ENCODE results near the gene SH3GL3.
A peak's percentile ranks its signal among the peaks of the same experiment; 100 is the strongest.

SH3GL3 gene

DNA sequence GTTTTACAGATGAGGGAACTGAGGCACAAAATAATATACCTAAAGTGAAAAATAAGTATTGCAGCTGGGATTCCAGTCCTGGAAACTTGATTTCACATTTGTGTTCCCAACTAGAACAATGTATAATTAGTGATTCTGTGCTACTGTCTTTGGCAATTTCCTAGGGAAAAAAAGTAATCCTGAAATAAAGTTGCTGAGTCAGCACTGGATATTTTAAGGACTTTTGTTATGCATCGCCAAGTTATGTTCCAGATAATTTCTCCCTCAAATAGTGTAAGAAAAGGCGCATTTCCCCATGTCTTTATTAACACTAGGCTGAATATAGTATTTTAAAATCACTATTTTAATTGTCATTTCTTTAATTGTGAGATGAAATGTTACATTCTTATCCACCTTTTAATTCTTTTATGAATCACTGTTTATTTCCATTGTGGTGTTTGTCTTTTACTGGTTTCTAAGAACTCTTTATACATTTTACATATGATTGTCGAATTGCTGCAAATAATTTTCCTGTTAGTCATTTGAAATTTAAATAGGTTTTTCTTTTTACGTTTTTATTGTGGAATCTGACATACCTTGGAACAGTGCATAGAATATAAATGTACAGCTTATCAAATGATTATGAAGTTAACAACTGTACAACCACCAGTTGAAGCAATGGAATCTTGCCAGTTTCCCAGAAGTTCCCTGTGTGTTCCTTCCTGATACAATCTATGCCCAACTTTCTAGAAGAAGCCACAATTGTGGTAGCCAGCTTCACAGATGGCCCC lies 56.6 kb downstream of the SH3GL3 start:
- DNase-seq: no peak

DNA sequence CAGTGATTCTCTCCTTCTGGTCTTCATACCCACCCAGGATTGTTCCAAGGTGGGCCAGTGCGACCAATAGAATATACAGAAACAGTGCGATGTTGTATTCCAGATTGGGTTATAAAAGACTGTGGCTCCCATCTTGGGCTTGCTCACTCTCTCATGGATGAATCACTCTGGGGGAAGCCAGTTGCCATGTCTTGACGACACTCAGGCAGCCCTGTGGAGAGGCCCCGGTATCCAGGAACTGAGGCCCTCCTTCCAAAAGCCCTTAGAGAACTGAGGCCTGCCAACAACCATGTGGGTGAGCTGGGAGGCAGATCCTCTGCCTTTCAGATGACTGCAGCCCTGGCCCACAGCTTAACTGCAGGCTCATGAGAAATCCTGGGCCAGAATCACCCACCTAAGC lies 57.2 kb downstream of the SH3GL3 start:
- DNase-seq: no peak

DNA sequence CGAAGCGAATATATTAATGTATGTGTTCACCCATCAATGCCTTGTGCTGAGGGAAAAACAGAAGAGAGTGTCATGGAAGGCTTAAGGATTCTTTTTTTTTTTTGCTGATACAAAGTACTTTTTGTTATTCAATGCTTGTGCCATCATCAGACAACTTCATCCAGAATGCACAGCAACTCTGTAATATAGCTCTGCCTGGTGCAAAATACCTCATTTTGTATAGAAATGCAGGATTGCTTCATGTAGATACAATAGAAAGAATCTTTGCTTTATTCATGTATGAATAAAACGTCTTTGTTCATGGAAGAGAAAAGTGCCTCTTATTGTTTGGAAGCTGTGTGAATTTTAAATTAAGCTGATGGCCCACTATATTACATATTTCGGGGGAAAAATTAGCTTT lies 62.9 kb downstream of the SH3GL3 start:
- DNase-seq: no peak

DNA sequence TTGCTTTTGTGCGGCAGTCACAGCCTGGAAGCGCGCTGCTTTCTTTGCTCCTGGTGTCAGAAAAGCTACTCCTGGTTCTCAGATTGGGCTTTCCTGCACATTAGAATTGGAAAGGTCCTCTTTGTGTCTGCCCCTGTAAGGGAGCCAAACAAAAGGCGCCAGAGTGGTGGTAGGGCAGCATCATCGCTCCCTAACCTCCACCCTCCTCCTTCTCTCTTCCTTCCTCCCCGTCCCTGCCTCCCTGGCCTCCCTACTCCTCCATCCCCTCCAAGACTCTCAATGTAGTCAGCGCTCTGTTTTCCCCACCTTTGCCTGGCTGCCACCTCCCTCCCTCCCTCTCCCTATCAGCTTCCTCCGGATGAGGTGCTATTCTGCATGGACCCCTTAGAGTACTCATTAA lies 65.3 kb downstream of the SH3GL3 start:
- no peak for DNase-seq

DNA sequence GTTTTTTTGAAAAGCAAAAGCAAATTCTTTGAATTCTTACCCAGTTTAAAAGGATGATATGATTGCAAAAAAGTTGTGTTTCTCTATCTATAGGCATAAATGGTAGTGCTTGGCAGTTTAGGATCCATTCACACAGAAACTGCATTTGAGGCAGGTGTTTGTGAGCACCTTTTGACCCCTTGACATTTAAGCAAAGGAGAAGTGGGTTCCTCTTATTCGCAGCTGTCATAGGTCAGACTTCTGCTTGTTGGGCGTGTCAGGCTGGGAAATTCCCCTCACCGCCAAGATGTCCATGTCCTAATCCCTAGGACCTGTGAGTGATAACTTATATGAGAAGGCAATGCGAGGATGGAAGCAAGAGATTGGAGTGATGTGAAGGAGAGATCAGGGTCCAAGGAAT lies 67.4 kb downstream of the SH3GL3 start:
- no peak for DNase-seq

DNA sequence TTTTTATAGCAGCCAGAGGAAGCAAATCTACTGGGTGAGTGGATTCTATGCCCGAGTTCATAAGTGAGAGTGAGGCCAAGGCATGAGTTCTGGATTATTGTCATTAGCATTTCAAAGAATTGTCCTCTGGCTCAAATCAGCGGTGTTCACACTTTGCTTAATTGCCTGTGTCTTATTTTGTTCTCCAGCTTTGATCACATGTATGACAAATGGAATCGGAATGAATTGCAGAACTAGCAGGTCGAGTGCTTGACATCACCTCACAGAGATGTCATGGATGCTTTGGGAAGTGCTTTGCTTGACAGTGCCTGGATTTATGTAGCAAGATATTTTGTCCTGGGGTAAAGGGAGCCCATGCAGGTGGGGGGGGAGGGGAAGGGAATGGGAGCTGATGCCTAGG lies 68.0 kb downstream of the SH3GL3 start:
- no peak for DNase-seq

DNA sequence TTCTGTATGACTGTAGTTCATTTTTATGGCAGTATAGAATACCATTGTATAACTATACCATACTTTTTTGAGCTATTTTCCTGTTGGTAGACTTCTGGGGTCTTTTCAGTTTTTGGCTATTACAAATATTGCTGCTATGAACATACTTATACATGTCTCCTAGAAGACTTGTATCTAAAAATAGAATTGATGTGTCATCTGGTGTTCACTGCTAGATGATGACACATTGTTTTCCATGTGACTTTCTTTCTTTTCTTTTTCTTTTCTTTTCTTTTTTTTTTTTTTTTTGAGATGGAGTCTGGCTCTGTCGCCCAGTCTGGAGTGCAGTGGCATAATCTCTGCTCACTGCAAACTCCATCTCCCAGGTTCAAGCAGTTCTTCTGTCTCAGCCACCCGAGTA lies 69.8 kb downstream of the SH3GL3 start:
- no peak for DNase-seq

DNA sequence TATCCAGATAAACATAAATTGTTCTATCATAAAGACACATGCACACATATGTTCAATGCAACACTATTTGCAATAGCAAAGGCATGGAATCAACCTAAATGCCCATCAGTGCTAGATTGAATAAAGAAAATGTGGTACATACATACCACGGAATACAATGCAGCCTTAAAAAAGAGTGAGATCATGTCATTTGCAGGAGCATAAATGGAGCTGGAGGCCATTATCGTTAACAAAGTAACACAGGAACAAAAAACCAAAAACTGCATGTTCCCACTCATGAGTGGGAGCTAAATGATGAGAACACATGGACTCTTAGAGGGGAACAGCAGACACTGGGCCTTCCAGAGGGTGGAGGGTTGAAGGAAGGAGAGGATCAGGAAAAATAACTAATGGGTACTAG lies 79.2 kb downstream of the SH3GL3 start:
- no peak for DNase-seq

DNA sequence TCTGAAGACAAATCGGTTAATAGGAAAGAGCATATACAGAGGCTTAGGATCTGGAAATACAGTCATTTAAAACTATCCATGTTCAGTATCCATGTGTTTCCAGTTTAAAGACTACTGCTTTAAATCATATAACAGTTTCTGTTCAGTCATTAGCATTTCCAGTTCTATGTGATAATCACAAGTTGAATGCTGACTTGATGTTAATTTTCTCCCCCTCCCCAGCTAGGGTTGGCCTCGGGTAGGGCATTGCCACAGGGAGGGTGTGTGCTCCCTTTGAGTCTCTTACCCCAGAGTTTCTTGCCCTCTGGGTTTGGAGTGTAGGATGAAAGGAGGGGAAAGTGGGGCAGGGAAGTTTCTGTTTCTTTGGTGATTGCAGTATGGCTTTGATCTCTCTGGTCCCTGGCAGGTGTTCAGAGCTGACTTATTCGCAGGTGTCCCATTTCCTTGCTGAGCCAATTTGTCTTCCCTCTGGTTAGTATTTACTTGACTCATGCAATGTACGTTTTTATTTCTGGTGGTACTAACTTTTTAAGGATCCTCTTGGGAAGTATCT lies 86.3 kb downstream of the SH3GL3 start:
- DNase-seq: no peak

DNA sequence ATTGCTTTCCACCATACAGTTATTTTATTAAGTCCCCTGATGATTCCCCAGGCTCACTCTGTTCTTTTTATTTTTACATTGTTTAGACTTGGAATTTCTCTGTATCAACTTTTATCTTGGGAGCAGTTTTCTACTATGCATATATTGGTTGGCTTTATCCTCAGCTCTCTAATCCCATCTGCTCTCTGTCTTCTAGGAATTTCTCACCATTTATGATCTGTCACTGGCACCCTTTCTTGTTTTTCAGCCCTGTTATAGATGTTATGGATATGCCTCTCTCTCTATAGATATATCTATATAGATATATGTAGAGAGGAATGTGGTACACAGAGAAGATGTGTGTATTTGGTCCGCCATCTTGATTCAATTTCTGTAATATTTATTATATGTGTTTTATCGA lies 90.5 kb downstream of the SH3GL3 start:
- DNase-seq: no peak

DNA sequence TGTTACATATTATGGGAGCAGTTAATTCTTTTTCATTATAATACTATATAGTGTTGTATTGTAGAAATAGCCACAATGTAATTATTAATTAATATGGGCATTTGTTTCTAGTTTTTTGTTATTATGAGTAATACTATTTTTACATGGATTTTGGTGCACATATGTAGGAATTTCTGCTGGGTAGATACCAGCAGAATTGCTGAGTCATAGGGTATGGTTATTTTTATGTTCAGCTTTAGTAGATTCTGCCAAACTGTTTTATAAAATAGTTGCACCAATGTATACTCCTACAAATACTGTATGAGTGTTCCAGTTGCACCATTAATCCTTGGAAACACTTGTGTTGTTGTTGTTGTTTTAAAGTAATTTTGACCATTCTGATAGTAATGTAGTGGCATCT lies 91.5 kb downstream of the SH3GL3 start:
- DNase-seq: no peak

DNA sequence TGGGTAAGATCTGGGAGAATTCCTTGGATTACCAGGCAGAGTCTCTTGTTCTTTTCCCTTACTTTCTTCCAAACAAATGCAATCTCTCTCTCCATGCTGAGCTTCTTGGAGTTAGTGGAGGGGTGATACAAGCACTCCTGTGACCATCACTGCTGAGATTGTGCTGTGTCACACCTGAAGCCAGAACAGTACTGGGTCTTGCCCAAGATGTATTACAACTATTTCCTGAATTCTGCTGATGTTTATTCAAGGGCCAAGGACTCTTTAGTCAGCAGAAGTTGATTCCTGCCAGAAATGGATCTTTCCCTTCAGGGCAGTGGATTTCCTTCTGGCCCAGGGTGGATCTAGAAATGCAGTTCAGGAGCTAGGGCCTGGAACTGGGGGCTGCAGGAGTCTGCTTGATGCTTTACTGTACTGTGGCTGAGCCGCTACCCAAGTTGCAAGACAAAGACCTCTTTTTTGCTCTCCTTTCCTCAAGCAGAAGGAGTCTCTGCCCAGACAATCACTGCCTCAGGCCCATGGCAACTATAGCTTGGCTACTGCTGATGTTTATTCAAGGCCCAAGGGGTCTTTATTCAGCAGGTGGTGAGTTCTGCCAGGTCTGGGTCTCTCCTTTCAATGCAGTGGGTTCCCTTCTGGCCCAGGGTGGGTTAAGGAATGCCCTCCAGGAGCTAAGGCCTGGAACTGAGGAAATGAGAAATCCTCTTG lies 98.8 kb downstream of the SH3GL3 start:
- no peak for DNase-seq

DNA sequence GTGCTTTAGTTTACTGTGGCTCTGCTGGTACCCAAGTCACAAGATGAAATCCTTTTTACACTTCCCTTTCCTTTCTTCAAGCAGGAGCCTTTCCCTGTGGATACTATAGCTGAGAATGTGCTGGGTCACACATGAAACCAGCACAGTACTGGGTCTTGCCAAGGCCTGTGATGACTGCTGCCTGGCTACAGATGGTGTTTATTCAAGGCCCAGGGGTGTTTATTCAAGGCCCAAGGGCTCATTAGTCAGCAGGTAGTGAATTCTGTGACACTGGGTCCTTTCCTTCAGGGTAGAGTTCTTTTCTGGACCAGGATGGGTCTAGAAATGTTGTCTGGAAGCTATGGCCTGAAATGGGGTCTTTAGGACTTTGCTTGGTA lies 99.4 kb downstream of the SH3GL3 start:
- DNase-seq: no peak

DNA sequence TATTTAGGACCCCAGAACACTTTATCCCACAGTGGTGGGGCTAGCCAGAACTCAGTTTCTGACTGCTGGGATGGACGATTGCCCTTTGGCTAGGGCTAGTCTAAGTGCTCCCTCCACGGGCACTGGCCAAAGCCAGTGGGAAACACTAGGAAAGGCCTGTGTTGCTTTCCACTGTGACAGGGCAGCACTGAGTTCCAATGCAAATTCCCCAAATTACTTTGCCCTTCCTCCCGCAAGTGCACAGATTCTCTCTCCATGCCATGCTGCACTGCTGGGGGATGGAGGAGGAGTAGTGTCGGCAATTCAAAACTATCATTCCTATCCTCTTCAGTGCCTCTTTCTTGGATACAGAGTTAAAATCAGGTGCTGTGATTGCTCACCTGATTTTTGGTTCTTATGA lies 100.0 kb downstream of the SH3GL3 start:
- DNase-seq: no peak

DNA sequence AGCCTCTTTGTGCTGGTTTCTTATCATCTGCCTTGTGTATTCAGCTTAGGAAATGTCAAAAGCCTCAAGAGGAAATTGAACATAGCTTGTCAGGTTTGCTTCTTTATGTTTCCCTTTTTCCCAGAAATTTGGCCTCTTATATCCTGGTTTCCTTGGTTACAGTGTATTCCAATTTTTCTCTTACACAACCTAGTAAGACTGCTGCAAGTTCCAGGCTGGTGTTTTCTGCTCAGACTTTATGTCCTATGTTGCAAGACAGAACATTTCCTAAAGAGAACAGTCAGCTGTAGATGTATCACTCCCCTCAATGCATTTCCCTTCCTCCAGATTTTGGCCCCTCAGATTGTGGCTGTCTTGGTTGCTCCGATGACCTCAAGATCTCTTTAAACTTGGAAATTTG lies 102.5 kb downstream of the SH3GL3 start:
- DNase-seq: no peak

DNA sequence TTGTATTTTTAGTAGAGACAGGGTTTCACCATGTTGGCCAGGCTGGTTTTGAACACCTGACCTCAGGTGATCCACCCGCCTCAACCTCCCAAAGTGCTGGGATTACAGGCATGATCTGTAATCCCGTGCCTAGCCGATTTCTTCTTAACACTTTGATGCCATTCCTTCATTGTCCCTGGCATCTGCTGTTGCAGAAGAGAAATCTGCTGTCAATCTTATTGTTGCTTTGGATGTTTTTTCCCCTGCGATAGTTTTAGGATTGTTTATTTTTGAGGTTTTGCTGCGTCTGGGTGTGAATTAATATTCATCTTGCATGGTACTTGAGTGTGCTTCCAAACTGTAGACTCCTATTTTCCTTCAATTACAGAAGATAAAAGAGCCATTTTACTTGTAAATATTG lies 107.4 kb downstream of the SH3GL3 start:
- no peak for DNase-seq

DNA sequence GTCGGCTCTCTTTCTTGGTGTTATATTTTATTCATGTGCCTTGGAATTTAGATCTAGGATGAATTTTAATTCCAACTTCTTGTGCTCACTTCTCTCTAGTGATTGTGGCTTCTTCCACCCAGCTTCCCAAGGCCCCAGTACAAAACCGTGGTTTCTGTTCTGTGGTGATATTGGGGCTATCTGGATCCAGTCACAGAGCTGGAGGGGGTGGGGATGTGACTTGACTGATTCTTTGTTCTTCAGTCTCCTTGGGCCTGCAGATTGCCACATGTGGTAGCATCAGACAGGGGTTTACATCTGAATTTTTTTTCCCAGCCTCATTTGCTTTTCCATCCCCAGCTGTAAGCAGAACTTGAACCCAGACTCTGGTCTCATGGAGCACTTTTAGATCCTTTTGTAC lies 108.2 kb downstream of the SH3GL3 start:
- no peak for DNase-seq

DNA sequence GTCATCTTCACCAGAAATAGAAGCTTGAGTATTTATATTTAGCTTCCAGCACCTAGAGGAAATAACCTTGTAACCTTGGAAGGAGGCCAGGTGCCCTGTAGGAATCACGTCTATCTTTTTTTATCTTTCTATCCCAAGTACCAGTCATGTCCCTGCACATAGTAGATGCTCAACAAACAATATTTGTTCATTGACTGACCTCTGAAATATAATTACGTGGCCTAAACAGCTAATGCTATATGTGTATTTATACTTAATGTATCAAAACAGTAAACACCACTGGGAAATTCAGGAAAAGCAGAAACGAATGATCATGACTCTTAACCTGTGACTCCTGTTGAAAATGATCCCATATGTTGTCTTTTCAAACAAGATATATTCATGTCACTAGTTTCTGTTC lies 108.9 kb downstream of the SH3GL3 start:
- no peak for DNase-seq

DNA sequence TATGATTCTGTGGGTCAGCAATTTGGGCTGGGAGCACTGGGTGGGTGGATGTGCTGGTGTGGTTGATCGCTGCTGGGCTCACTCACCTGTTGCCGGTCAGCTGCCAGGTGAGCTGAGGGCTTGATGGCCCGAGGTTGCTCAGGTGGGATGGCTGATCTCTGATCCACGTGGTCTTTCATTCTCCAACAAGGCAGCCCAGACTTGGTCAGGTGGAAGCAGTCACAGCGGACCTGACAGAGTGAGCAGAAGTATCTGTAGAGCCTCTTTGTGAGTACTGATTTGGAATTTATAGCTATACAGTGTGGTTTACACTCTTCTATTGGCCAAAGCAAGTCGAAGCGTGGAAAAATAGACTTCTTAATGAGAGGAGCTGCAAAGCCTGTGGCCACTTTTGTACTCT lies 109.6 kb downstream of the SH3GL3 start:
- no peak for DNase-seq

DNA sequence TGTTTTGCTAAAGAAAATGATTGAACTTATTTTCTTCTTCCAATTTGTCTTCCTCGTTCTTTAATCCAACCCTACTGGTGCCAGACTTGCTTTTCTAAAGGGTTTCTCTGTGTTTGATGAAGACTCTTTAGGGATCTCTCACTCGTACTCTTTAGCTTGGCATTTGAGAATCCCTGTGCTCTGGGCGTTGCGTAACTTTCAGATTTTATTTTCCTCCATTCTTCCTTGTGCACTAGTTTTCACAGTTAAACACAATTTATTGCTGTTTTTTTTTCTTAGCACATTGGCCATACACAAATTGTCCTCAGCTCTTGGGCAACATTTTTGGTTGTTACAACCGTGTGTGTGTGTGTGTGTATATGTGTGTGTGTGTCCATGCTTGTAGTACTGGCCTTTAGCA lies 111.0 kb downstream of the SH3GL3 start:
- DNase-seq: no peak

DNA sequence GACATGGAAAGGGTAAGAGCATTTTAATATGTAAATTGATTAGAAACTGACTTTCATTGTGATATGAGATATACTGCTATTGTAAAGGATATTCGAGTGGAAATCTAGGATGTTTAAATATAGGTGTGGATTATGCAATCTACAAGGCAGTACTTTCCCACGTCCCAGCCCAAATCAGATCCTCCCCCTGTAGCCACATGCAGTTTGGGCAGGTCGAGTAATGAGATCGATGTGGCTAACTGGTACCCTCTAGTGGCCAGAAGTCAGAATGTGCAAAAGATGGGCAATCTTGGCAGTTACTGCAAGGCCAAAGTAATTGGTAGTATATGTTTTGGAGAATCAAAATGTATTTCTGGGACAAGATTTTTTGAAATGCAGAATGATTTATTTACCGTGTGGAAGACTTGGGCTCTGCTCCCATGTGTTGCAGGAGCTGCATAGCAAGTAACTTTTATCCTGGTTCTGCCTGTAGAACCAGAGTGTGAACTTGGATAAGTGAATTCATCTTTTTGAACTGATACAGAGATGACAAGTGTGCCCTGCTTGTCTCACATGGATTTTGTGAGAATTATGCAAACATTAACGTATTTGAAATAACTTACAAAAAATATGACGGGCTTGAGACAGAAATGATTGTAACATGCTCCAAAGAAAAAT lies 112.3 kb downstream of the SH3GL3 start:
- peak; percentile 19 for DNase-seq

DNA sequence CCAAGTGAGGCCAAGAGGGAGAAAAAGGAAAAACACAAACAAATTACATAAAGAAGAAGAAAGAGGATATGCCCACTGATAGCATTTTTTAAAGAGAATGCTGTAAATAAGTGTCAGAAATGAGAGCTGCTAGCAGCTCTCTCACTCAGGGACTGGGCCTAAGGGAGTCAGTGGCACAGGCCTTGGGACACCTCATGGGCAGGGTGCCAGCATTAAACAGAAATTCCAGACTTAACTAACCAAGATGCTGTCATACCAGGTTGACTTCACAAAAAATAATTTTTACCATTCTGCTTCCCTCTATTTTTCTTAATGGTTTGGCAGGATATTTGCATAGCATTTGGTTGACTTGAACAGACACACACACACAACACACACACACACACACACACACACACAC lies 114.5 kb downstream of the SH3GL3 start:
- DNase-seq: no peak

DNA sequence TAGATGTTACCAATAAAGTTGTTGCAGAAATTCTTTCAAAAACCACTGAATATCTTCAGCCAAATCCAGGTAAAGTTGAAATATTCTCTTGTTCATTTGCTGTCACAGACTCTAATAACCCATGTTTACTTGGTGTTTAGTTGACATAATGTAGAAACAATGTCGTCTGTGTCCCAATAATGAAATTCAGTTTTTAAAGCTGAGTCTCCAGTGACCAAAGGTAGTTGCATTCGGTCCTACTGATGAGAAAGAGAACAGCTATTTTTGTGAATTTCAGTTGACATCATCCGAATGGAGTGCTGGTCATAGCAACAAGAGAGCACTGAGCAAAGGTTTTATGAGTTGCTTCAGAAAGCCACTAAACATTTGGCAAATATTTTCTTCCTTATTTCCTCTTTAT lies 118.0 kb downstream of the SH3GL3 start:
- no peak for DNase-seq

Measured in right kidney (tissue), 1 donor.